SK-MEL-5 (cell line): ENCODE measurements around the gene SUMF1. TPM values are rescaled to one million over a fixed set of nuclear protein-coding genes. Genes with fewer than 3 reads are reported as not detected.

Source experiments
- DNase-seq: peaks from one replicate; pipeline ENCODE4 v3.0.0-alpha.2; 2016; ENCODE audit warnings: low read depth, low spot score
- in situ Hi-C: cut with HindIII; loops from 2 replicates; pipeline ENCODE4 v1.10.0; 2016; ENCODE audit warnings: low sequenced_read_pairs, high pct_unique_total_duplicates, low pct_unique_long_range_greater_than_20kb
- total RNA-seq: library from RNA; depleted of rRNA; stranded (reverse); fragments of >200 nt; shearing (Covaris generic); gene quantifications from 2 replicates; pipeline ENCODE4 v1.2.3, GENCODE V29; 2014

The SUMF1 gene
- total RNA-seq, 1 experiment from 2014 or later = 78.2 TPM

DNA sequence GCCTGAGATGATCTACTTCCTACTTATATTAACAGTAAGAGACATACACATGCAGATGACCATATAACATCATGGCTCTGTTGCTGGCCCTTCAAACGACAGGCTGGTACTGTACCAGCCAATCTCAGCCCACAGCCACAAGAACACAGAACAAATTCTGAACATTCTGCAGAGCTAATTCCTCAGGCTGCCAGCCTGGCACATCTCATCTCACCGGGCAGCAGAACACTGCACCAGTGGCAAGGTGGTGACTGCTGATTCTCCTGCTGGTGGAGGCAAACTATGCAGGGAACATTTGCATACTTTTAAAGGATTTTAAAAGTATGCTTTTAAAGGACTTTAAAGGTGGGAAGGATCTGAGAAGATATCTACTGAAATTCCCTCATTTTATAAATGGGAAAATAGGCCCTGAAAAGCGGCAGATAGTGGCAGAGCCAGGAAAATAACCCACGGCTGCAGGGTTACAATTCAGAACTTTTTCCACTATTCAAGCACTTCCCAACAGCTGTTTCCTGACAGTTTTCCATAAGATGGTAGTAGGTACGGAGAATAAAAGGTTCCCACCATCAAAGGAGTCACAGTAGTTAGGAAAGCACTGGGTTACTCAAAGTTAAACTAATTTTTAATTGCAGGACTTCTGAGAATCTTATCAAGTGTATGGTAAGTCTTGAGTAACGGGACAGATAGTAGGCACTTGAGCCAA, 37.3 kb downstream of the SUMF1 start:
- in situ Hi-C loops = no loop called here
- no peak for DNase-seq

DNA sequence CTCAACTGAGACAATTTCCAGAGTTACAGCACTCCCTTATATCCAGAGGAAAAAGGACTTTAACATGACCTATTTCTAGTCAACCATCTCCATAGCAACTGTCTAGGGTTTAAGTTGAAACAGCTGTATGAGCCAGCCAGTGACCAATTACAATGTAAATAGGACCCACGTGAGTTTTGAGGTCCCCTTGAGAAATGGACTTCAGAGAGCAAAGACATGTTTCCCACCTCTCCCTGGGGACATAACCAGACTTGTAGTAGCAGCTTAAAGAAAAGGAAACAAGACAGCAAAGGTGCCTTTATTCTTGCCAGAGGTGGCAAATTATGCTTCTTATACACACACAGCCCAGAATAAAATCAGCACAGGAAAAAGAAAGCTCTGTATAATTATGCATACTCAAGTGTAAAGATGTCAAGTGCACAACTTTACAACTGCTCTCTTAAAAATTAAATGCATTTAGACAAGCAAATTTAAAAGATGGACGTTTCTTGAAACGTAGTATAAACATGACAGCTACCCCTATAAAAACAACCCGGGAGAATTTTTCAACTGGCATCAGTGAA, 40.2 kb downstream of the SUMF1 start:
- peak; percentile 68 for DNase-seq
- in situ Hi-C loops = no loop called here

- no peak for DNase-seq
- in situ Hi-C loops = no loop called here
Measured at GRCh38 chr3:4426261-4426781, 40.7 kb downstream of the SUMF1 start.

- in situ Hi-C loops = no loop called here
- peak; percentile 18 for DNase-seq
Measured at GRCh38 chr3:4425707-4426106, 41.4 kb downstream of the SUMF1 start.

DNA sequence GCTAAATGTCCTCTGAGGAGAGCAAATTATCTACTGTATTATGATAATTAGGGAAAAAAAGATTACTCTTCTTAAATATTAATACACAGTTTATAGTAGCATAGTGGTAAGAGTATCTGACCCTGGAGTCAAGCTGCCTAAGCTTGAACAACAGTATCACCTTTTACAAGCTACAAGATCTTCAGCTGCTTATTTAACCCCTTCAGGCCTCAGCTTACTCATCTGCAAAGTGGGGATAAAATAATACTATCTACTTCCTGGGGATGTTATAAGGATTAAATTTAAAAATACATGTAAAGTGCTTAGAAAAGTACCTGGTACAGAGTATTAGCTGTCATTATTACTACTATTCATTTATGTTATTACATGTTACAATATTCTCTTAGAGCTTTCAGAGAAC, 42.0 kb downstream of the SUMF1 start:
- in situ Hi-C loops = no loop called here

GRCh38 chr3:4421121-4421520, 45.9 kb downstream of the SUMF1 start:
- in situ Hi-C loops = no loop called here
- DNase-seq = peak; percentile 65

More for the DNA sequence above, 42.0 kb downstream of the SUMF1 start:
- no peak for DNase-seq

DNA sequence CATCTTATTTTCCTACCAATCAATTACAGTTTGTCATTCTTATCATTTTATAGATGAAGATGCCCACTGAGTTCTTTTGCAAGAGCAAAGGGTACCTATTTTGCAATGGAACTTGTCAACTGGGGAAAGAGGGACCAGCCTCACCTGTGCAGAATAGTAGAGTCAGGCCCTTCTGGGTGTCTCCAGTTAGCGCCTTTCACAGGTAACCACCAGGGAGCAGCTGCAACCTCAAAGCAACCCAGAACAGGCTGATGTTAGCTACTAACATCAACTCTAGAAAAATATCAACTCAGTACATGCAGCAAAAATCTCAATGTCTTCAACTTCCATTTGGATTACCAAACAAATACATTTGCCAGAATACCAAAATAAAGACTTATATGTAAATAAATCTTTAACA, 47.1 kb downstream of the SUMF1 start:
- no peak for DNase-seq
- in situ Hi-C loops = no loop called here

DNA sequence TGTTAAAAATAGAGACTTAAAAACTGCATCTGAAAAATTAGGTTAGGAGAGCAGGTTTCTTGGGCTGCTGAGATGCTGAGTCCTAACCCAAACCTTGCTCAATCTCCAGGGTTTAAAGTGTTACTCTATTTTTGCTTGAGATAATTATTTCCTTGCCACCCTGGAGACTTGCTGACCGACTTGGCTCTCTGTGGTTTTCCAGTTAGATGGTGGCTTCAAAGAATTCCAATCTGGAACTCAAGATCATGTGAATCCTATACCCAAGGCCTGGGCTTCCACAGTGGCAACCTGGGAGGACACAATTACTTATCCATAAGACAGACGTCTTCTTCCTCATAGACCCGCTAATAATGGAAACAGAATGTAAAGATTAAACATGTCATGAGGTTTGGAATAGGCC, 47.7 kb downstream of the SUMF1 start:
- DNase-seq = no peak

DNA sequence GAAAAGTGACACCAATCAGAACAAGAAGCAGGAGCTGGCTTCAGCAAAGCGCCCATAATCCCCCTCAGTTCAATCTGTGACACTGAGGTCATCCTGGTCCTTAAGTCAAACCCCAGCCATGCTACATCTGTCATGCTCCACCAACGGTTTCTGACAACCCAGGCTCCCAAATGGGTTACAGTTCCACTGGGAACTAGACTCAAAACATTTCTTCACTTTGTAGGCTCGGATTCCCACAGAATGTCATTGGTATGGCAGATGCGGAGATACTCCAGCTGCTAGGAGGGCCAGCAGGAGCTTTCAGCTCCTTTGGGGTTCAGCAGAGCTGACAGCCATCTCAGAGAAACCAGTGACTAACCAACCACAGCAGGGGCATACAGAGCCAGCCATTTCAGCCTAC, 48.9 kb downstream of the SUMF1 start:
- DNase-seq = no peak
- in situ Hi-C loops = no loop called here

More for the DNA sequence above, 47.7 kb downstream of the SUMF1 start:
- in situ Hi-C loops = no loop called here

DNA sequence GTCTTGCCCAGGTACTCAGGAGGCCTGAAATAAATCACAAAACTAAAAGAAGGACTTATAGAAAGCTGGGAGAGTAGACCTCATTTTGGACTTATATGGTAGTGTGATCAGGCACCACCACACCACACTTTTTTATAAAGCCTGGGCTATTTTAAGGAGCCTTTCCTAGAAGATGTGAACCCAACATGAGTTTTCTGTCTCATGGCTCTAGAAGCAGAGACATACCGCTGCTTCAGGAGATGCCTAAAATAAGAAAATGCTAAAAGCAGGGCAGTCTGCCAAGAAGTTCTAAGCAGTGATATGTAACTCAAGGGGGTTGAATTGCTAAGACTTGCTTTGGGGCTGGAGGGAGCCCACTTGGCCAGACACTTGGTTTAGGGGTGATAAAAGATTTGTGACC, 49.6 kb downstream of the SUMF1 start:
- in situ Hi-C loops = no loop called here
- DNase-seq = peak; percentile 20

DNA sequence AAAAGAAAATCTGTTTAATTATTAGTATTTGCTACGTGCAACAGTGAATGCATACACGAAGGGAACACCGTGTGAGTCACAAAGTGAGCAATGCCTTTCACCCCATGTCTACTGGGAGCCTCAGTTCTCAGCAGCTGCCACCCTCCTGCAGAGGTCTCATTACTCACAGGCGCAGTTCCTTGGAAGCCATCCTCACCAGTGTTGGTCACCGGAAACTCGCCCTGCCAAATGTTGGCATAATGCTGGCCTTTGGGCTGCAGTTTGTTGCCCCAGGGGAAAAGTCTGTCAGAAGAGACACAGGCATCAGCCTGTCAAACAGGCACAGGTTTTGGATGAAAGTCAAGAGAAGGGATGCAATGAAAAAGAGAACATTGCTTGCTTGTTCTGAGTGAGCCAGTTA, 50.1 kb downstream of the SUMF1 start:
- DNase-seq = peak; percentile 94
- in situ Hi-C loops = no loop called here

GRCh38 chr3:4416427-4416945, 50.6 kb downstream of the SUMF1 start:
- in situ Hi-C loops = no loop called here
- no peak for DNase-seq

- DNase-seq = no peak
- in situ Hi-C loops = no loop called here
Measured at GRCh38 chr3:4413467-4413866, 53.6 kb downstream of the SUMF1 start.

DNA sequence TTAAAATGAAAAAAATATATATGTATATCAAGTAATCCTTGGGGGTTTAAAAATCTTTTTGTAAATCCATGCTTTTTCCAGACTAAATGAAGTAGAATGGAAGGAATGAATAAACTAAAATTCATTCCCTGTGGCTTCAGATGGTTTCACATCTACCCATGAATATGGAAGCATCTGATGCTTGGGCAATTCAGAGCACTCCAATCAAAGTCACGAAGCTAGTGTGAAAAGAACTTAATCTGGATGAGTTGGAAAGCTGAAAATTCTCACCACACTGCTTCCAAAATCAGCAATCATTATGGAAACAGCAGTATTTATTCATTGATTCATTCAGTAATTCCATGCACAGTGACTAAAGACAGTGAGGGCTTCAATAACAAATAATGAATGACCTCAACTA, 55.2 kb downstream of the SUMF1 start:
- in situ Hi-C loops = no loop called here
- DNase-seq = no peak

GRCh38 chr3:4411236-4411635, 55.8 kb downstream of the SUMF1 start:
- DNase-seq = no peak
- in situ Hi-C loops = no loop called here

GRCh38 chr3:4410606-4411005, 56.5 kb downstream of the SUMF1 start:
- DNase-seq = no peak
- in situ Hi-C loops = no loop called here

GRCh38 chr3:4409971-4410573, 57.0 kb downstream of the SUMF1 start:
- no peak for DNase-seq
- in situ Hi-C loops = no loop called here

DNA sequence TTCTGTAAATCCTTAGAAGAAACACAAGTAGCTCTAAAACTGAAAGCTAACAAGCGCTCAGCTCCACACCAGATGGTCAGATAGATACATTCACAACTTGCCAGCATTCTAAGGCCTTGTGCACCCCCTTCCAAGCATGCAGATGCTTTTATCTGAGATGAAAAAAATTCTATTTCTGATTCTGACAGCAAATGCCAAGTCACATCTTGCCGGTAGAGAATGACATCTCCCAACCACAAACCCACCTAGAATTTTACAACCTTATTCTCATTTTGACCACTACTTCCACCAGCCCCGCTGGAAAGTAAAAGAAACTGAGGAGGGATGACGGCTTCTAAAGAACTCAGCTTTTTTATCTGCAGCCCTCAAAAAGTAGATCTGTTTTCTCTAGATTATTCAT, 57.7 kb downstream of the SUMF1 start:
- in situ Hi-C loops = no loop called here
- no peak for DNase-seq

DNA sequence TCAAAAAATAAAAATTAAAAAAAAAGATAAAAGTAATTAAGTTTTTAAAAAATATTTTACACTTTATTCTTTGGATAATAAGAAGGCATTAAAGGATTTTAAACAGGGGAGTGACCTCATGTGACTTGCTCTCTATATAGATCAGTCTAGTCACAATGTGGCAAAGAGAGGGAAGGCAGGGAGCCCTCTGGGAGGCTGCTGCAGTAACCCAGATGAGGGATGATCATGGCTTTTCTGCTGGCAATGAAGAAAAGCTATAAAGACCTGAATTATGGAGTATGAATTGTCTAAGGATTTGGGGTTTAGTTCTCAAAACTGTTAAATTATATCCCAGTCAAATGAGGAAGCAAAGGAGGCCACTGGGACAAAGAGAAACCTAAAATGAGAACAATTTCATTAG, 58.1 kb downstream of the SUMF1 start:
- no peak for DNase-seq
- in situ Hi-C loops = no loop called here
